ENCODE measurements around the gene OLIG1.

DNA sequence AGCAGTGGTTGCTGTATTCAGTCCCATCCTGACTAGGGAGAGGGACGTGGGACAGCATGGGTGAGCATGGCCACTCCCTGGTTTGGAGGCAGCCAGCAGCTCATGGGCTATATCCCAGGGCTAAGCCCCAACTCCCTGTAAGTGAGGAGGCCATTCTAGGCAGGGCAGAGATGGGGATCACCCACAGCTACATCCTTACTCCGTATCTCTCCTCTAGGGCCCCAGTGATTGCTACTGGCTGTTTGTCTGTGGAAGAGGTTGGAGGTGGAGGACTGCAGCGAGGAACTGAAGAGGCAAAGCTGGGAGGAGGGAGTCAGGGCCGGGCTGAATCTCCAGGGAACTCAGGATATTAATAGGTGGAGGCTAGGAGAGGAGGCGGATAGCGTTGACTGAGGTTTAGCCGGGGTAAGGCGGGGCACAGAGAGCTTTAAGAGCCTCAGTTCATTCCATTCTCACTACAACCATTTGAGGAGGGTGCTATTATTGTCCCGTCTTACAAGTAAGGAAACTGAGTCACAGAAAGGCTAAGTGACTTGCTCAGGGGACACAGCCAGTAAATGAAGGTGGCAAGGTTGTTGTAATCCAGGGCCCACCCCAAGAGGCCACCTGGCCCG is 37.4 kb upstream of the OLIG1 start:
- TF ChIP-seq, protein P1, sequence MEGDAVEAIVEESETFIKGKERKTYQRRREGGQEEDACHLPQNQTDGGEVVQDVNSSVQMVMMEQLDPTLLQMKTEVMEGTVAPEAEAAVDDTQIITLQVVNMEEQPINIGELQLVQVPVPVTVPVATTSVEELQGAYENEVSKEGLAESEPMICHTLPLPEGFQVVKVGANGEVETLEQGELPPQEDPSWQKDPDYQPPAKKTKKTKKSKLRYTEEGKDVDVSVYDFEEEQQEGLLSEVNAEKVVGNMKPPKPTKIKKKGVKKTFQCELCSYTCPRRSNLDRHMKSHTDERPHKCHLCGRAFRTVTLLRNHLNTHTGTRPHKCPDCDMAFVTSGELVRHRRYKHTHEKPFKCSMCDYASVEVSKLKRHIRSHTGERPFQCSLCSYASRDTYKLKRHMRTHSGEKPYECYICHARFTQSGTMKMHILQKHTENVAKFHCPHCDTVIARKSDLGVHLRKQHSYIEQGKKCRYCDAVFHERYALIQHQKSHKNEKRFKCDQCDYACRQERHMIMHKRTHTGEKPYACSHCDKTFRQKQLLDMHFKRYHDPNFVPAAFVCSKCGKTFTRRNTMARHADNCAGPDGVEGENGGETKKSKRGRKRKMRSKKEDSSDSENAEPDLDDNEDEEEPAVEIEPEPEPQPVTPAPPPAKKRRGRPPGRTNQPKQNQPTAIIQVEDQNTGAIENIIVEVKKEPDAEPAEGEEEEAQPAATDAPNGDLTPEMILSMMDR (IDR thresholded peaks at IDR 0.05): no peak
- TF ChIP-seq ZFX (IDR thresholded peaks at IDR 0.05; ENCODE audit: borderline replicate concordance): no peak

Data from 22Rv1 (cell line).